ENCODE data around the gene ALKAL2.

ALKAL2 gene

GRCh38 chr2:310994-311393 is 23.1 kb upstream of the ALKAL2 start:
- no peak overlapping the region for H3K4me3 ChIP-seq (ENCODE audit: low read depth, low read length)
- no peak for DNase-seq (ENCODE audit: low read depth)

GRCh38 chr2:309954-310510 is 22.1 kb upstream of the ALKAL2 start:
- no peak for TF ChIP-seq CTCF (IDR thresholded peaks at IDR 0.05; ENCODE audit: low read depth, low read length, missing control alignments)
- no peak for DNase-seq (ENCODE audit: low read depth)
- H3K4me3 ChIP-seq (ENCODE audit: low read depth, low read length) = no peak overlapping the region

More at GRCh38 chr2:310994-311393, 23.1 kb upstream of the ALKAL2 start:
- TF ChIP-seq CTCF (IDR thresholded peaks at IDR 0.05; ENCODE audit: low read depth, low read length, missing control alignments) = no peak

- no peak for DNase-seq (ENCODE audit: low read depth)
- TF ChIP-seq CTCF (IDR thresholded peaks at IDR 0.05; ENCODE audit: low read depth, low read length, missing control alignments) = no peak
- no peak overlapping the region for H3K4me3 ChIP-seq (ENCODE audit: low read depth, low read length)
Observed at GRCh38 chr2:309148-309953, 21.5 kb upstream of the ALKAL2 start.

- no peak overlapping the region for H3K4me3 ChIP-seq (ENCODE audit: low read depth, low read length)
- no peak for TF ChIP-seq CTCF (IDR thresholded peaks at IDR 0.05; ENCODE audit: low read depth, low read length, missing control alignments)
Observed at GRCh38 chr2:305366-305765, 17.5 kb upstream of the ALKAL2 start.

GRCh38 chr2:296354-296753 is 8.5 kb upstream of the ALKAL2 start:
- DNase-seq (ENCODE audit: low read depth) = no peak
- no peak for TF ChIP-seq CTCF (IDR thresholded peaks at IDR 0.05; ENCODE audit: low read depth, low read length, missing control alignments)
- no peak overlapping the region for H3K4me3 ChIP-seq (ENCODE audit: low read depth, low read length)

More at GRCh38 chr2:305366-305765, 17.5 kb upstream of the ALKAL2 start:
- no peak for DNase-seq (ENCODE audit: low read depth)

DNA sequence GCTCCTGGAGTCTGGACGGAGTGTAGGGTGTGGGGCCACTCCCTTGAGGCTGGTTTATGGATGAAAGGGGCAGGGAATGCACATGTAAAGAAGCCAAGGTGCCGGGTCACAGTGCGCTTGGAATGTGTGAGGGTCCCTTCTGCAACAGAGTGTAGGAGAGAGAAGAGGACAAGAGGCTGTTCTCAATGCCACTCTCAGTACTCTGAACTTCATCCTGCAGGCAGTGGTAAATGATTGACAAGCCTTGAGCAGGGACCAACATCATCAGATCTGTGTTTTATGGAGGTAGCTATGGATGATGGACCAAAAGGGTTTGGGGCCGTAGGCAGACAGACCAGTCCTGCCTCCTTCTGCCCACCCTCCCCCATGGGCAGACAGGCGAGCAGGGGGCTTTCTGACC is 7.2 kb upstream of the ALKAL2 start:
- TF ChIP-seq CTCF (IDR thresholded peaks at IDR 0.05; ENCODE audit: low read depth, low read length, missing control alignments) = no peak
- no peak for DNase-seq (ENCODE audit: low read depth)

More for the DNA sequence above, 7.2 kb upstream of the ALKAL2 start:
- H3K4me3 ChIP-seq (ENCODE audit: low read depth, low read length) = no peak overlapping the region
